ENCODE measurements around the gene PLA2G2F.
A peak's percentile ranks its signal among the peaks of the same experiment; 100 is the strongest.

The PLA2G2F gene

DNA sequence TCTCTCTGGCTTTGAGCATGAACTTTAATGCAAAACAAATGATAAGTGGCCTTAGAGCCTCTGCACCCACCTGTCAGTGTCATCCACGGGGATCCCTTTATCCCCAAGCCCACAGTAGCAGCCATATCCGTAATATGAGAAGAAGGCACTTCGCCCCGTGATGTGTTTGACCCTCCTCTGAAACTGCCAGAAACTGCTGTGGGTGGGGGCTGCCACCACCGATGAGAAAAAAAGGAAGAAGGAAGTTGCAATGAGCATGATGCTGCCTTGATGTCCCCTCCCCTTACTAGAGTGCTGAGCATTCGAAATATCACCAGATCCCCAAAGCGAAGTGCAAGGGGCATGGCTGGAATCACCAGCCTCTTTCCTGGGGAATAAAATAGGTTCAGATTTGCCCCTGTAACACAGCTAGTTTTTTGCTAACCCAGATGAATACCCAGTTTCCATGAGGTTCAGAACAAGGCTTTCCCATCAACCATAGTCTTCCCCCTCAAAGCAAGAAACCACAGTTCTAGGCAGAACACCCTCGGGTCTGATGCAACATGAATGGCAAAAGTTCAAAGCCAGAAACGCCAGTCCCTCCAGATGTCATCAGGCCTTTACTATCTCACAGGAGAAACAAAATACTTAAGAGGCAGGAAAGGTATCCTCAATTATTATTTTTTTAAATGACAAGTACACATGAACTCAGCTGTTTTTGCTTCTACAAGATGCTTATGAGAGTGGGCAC lies 36.0 kb downstream of the PLA2G2F start:
- DNase-seq = no peak

DNA sequence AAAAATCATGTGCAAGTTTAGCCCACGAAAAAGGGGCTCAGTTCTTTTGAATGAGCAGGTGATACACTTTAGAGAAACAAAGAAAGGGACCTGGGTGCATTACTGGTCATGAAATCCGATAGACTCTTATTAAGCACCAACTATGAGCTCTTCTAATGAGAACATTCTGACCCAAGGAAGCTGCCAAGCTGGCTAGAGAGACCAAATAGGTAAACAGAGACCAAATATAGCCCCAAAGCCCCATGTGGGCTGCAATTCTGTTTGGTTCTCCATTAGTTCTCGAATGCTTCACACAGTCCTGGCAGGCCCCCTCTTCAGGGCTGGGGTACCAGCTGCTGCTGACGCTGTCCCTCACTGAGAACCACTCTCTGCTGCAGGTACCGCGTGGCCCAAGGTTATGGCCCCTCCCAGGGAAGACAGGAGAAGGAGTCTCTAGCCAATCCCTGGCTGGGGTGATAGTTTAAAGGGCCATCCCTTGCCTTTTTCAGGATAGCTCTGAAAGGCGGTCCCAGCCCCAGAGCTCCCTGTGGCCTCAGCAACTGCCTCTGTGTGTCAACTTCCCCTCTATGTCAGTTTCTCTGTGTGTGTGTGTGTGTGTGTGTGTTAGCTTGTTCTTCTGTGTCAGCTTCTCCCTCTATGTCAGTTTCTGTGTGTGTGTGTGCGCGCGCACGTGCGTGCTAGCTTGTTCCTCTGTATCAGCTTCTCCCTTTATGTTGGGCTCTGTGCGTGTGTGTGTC lies 39.7 kb downstream of the PLA2G2F start:
- no peak for DNase-seq

DNA sequence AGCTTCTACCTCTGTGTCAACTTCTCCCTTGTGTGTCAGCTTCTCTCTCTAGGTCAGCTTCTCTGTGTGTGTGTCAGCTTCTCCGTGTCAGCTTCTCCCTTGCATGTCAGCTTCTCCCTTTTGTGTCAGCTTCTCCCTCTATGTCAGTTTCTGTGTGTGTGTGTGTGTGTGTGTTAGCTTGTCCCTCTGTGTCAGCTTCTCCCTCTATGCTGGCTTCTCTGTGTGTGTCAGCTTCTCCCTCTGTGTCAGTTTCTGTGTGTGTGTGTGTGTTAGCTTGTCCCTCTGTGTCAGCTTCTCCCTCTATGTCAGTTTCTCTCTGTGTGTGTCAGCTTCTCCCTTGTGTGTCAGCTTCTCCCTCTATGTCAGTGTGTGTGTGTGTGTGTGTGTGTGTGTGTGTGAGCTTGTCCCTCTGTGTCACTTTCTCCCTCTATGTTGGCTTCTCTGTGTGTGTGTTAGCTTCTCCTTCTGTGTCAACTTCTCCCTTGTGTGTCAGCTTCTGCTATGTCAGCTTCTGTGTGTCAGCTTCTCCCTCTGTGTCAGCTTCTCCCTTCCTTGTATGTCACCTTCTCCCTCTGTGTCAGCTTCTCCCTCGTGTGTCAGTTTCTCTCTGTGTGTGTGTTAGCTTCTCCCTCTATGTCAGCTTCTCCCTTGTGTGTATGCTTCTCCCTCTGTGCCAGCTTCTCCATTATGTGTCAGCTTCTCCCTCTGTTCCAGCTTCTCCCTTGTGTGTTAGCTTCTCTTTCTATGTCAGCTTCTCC lies 40.4 kb downstream of the PLA2G2F start:
- no peak for DNase-seq

GRCh38 chr1:20180129-20180843 lies 41.2 kb downstream of the PLA2G2F start:
- DNase-seq = no peak

DNA sequence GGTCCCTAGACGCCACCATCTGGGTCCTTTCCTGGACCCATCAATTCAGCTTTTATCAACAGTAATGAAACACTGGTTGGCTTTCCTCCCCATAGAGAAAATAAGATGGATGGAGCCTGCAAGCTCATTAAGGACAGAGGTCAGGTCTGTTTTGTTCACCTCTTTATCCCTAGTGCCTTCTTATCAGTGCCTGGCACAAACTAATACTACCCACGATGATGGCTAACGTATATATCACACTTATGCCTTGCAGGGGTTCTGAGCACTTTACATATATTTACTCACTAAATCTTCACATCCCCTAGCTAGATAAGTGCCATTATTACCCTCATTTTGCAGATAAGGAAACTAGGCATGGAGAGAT lies 41.7 kb downstream of the PLA2G2F start:
- DNase-seq = no peak

DNA sequence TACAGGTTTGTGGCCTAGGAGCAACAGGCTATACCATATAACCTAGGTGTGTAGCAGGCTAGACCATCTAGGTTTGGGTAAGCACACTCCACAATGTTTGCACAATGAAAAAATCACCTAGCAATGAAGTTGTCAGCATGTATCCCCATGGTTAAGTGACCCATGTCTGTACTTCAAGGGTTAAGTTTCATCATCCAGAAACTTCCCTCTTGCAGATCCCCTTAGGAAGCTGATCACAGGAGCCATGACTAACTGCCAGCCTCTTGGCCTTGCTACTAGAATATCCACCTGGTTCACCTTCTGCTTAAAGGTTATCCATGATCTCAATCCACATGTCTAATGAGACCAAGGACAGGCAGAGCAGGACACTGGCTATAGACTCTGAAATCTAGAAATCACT lies 43.3 kb downstream of the PLA2G2F start:
- no peak for DNase-seq

- DNase-seq = no peak
Measured at GRCh38 chr1:20183035-20183434, 43.9 kb downstream of the PLA2G2F start.

DNA sequence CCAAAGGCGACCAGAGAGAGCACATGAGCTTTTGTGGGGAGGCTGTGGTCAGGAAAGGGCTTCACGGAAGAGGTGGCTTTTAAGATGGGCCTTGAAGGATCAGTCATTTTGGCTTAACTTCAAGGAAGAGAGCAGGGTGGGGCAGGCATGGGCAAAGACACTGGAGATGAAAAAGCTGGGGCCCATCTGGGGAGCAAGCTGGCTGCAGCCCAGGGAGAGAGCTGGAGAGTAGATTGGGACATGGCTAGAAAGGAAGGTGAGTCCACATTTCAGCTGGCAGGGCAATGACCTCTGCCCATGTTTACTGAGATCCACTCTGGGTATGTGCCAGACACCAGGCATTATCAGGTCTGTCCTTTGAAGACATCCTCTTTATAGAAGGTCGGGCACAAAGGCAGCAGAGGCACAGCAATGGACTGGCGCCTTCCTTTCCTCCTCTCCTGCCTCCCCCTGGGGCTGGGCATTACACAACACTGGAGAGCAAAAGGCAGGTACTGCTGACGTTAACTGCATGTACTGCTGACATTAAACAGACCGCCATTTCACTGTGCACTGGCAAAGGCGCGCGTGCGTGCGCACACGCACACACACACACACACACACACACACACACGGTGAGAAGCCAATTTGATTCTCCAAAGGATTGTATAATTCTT lies 44.6 kb downstream of the PLA2G2F start:
- DNase-seq = no peak

DNA sequence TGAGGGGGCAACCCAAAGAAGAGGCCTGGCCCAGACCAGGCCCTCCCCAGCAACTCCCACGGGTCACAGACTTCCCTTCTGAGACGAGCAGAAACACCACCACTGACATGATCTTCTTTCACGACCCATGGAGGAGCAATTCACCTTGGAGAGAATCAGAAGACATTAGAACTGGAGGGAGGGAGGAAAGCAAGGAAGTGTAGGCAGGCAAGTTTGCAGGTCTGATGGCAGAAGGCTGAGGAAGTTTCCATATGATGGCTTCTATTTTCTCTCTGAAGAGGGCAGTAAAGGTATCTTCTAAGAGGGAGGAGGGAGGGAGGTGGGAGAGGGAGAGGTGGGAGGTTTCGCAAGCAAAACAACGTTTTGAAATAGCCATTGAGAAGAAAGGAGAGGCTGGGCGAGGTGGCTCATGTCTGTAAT lies 45.4 kb downstream of the PLA2G2F start:
- DNase-seq = no peak

GRCh38 chr1:20184997-20185833 lies 46.1 kb downstream of the PLA2G2F start:
- DNase-seq = no peak

DNA sequence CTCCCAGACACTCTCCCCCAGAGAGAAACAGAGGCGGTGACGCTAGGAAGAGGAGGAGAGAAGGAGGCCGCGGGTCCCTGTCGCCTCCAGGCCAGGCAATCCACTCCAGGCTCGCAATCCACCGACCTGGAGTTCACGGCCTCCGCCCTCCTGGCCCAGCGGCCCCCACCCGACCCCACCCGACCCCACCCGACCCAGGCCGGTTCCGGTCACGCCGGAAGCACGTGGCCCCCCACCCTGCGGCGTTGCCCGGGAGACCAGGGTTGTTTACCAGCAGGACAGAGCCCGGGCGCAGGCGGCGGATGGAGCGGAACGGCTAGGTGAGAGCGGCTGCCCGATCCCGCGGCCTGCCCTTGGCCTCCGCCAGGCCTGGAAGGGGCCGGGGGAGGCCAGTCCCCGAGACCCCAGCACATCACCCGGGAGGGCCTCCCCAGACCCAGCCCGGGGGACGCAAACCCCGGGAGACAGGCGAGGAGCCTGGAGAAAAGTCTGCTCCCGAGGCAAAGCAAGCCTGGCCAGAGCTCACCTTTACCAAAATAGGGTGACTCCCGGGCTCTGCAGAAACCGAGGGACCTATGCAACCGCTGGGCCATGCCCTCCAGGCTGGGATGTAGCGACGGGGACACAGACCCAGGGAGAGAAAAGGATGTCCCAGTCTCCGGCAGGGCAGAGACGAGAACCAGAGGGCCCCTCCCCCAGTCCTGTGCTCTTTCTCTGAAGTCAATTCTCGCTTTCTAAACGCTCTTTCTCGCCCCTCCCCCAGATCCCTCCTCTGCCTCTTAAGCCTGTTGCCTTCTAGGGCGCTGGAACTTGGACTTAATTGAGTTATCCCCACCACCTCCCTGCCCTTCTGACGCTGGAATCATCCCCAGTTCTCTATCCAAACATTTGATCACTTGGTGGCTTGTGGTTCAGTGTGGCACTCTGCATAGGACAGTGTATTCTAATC lies 47.0 kb downstream of the PLA2G2F start, which contains the start of the genes PLA2G2C and UBXN10:
Gene PLA2G2C (minus strand): TSS at position 685 of the 949 bp plus-strand sequence. CDS start 9,155 bp downstream, outside the sequence.
Gene UBXN10 (plus strand): TSS at position 263 of the 949 bp plus-strand sequence. CDS start 4,466 bp downstream, outside the sequence.
- peak; percentile 37 for DNase-seq

DNA sequence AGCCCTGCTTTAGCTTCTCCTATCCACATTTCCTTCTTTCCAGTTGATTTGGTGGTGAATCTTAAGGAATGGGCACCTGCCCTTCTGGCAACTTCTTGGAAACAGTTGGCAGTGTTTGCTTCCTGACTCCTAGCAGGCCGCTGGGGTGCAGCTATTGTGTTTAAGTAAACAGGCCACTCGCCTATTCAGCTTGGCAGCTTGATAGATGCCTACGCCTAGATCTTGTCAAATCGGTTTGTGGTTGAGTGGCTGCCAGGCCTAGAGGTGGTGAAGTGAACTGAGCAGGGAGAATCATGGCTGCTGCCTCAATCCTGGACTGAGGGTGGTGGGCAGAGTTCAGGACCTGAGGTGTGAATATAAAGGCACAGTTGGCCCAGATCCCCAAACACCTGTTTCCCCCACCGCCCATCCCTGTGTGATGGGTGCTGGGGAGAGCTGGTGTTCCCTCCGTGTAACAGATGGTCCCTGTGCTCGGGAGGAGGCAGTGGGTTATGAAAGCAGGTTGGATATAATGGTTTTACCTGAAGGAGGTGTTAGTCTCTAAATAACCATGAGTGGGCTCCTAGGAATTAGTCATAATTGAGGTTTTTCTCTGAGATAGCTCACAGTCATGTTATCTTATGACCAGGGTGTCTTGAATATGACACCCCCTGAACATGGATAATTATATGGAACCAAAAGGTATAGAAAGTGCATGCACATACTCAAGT lies 48.1 kb downstream of the PLA2G2F start:
- no peak for DNase-seq

GRCh38 chr1:20187813-20188454 lies 48.8 kb downstream of the PLA2G2F start:
- DNase-seq = no peak

DNA sequence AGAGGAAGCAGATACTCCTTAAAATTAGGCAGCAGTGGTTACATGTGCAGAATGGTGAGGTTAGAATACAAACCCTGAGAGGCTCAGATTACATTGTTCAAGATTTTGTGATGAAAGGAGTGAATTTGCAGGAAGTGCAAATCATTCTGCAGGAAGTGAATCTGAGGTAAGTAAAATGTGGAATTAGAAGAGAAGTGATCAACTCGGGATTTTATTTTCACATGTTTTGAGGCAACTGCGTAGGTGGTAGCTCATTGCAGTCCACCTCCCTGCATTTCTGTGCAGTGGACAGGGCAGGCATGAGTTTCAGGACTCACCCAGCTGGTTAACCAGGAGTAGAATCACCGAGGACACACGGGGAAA lies 49.3 kb downstream of the PLA2G2F start:
- no peak for DNase-seq

DNA sequence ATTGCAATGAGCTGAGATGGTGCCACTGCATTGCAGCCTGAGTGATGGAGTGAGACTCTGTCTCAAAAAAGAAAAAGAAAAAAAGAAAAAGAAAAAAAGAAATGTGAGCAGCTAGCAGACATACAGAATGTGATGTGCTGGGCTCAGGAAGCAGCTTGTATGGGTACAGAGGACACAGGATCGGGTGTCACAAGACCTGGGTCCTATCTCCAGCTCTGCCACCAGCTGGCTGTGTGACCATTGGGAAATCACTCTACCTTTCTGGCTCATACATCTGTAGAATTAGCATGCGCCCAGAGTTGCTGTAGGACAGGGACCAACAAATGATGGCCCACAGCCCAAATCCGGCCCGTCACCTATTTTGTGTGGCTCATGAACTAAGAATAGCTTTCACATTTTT lies 50.5 kb downstream of the PLA2G2F start:
- no peak for DNase-seq

- DNase-seq = no peak
Measured at GRCh38 chr1:20190256-20191160, 51.4 kb downstream of the PLA2G2F start.

- no peak for DNase-seq
Measured at GRCh38 chr1:20191266-20191825, 52.2 kb downstream of the PLA2G2F start.

DNA sequence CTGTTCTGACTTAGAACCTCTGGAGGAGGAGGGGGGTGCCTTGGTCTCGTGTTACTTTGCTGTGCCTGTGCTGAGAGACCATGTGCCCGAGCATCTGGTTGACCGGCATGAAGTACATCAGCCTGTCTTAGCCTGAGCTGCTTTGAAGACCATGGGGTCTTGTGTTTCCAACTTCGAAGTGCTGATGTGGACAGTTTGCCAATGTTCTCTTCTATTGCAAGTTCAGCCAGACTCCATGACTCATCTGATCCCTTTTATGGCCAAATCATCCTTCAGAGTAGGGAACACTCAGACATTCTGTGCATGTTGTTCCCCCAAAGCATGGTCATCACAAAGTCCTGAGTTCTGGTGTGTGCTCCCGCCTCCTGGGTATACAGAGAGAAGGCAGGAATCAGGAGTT lies 53.2 kb downstream of the PLA2G2F start:
- no peak for DNase-seq
